ENCODE results near the gene SCARF2. TPM values are rescaled to one million over a fixed set of nuclear protein-coding genes. Genes with fewer than 3 reads are reported as not detected.
"Not testable (repeated sequence)": the region's sequence is repeated elsewhere in the genome, so short reads cannot be mapped to it uniquely, and the experiment has no call there.

The SCARF2 gene
- total and polyA plus RNA-seq, 5 donors from 2014 or later = 0.70 to 6.9 (median 1.5) TPM

DNA sequence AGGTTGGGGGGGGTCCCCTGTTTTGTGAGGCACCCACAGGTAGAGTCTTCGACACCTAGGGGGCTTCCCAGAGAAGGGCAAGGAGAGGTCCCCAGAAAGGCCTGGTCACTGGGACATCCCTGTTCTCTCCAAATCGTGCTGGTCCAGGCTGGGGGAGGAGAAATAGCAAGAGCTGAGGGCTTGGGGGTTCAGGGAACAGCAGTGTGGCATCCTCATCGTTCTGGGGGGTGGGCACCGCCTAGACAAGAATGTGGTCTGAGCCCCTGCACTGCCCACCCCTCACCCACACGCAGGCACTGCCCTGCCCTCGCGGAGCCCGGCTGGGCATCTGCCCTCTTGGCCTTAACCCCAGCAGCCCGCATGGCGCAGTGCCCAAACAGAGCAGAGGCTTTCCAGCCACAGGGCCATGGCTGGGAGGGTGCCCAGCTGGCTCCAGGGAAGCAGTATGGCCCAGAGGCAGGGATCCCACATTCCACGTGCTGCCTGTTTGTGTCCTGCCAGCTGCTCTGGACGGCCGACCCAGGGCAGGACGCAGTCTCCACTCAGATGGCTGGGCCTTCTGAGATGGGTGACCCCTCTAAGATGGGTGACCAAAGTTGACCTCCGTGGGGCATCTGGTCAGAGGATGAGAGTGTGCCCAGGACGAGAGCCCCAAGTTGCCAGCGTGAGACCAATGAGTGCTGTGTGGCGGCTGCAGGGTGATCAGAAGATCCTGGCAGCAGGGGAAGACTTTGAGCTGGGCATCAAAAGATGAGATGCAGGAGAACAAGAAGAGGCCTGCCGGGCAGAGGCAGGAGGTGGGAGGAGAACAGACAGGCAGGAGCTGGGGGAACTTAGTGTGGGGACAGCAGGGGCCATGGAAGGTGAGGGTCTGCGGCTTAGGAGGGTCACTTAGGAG lies 14.4 kb downstream of the SCARF2 start:
- H3K4me1 Mint-ChIP-seq = peaks cover 0 to 14% (median 8%) of the 10 kb centered on the region in 4 donors
- H3K4me3 ChIP-seq (ENCODE audit: low read depth, low read length) = no peak overlapping the region
- ATAC-seq (ENCODE audit: low read depth in 2 of 2) (no peak), DNase-seq (no peak)
- peaks cover 11% of the 10 kb centered on the region for H3K4me1 ChIP-seq (ENCODE audit: control insufficient read depth, insufficient read depth, low read length, poor library complexity, severe bottlenecking)
- H3K36me3 ChIP-seq (ENCODE audit: control insufficient read depth, insufficient read depth, low read length) = no peaks in the 10 kb centered on the region
- peaks cover 0 to 3% (median 0%) of the 10 kb centered on the region in 7 donors for H3K9me3 Mint-ChIP-seq
- peak overlapping the region in 3 of 4 donors; percentile 45 to 86 (median 51) for H3K4me3 Mint-ChIP-seq
- no peaks in the 10 kb centered on the region for H3K27me3 ChIP-seq (ENCODE audit: control insufficient read depth, insufficient read depth, low read length)
- no peak overlapping the region for H3K27ac ChIP-seq (ENCODE audit: insufficient read depth, low read length, poor library complexity, severe bottlenecking)
- H3K36me3 Mint-ChIP-seq = peaks cover 6% of the 10 kb centered on the region
- H3K27ac Mint-ChIP-seq = peak overlapping the region in 1 of 3 donors; percentile 45
- no peaks in the 10 kb centered on the region for H3K9me3 ChIP-seq (ENCODE audit: control insufficient read depth in 2 of 2, low read length in 2 of 2)
- peaks cover 23% of the 10 kb centered on the region for H3K27me3 Mint-ChIP-seq

DNA sequence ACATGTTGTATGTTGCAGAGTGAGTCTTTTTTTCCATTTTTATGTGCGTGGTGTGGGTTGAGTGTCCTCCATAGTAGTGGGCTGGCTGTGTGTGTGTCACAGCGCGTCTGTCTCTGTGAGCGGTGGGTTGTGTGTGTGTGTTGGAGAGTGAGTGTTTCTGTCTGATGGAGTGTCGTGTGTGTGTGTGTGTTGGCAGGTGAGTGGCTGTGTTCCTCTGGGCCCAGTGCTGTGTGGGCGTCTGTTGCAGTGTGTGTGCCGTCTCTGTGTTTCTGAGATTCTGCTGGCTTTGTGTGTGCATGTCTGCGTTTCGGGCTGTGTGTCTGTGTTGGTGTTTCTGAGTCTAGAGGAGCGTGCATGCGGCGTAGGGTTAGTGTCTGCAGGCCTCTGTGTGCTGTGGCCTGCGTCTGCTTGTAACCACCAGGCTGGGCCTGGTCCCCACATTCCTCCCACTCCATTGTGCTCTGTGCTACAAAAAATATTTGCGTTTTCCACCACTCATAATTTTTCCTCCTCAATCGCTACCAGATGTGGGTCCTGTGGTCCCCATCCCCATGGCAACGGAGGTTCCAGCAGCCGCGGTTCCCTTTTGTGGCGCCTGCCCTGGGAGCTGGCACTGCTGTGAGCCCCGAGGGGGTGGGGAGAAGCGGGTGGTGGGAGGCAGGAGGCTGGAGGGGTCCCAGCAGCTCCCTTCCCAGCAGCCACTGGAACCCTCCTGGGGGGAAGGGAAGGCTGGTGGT lies 15.2 kb downstream of the SCARF2 start:
- H3K4me1 ChIP-seq (ENCODE audit: control insufficient read depth, insufficient read depth, low read length, poor library complexity, severe bottlenecking) = peaks cover 15% of the 10 kb centered on the region
- H3K9me3 ChIP-seq (ENCODE audit: control insufficient read depth in 2 of 2, low read length in 2 of 2) = no peaks in the 10 kb centered on the region
- no peak overlapping the region for H3K27ac ChIP-seq (ENCODE audit: insufficient read depth, low read length, poor library complexity, severe bottlenecking)
- H3K4me3 ChIP-seq (ENCODE audit: low read depth, low read length) = no peak overlapping the region
- DNase-seq = no peak
- Mint-ChIP-seq H3K4me1 (peaks cover 0 to 15% (median 8%) of the 10 kb centered on the region in 4 donors), H3K9me3 (peaks cover 0 to 3% (median 0%) of the 10 kb centered on the region in 7 donors), H3K27ac (no peak overlapping the region), H3K4me3 (no peak overlapping the region), H3K27me3 (peaks cover 19% of the 10 kb centered on the region), H3K36me3 (peaks cover 6% of the 10 kb centered on the region)
- ATAC-seq (ENCODE audit: low read depth in 2 of 2) = no peak
- no peaks in the 10 kb centered on the region for H3K27me3 ChIP-seq (ENCODE audit: control insufficient read depth, insufficient read depth, low read length)
- no peaks in the 10 kb centered on the region for H3K36me3 ChIP-seq (ENCODE audit: control insufficient read depth, insufficient read depth, low read length)

DNA sequence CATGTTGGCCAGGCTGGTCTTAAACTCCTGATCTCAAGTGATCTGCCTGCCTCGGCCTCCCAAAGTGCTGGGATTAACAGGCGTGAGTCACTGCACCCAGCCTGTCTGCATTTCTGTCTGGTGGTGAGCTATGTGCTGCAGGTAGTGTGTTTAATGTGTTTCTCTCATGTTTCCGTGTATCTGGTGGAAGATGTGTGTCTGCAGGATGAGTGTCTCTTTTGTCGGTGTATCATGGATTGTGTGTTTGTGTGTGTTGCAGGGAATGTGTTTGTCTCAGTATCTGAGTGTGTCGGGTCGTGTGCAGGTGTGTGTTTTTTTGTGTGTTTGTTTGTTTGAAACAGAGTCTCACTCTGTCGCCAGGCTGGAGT lies 16.1 kb downstream of the SCARF2 start:
- H3K36me3 Mint-ChIP-seq = no peaks in the 10 kb centered on the region
- peaks cover 0 to 3% (median 0%) of the 10 kb centered on the region in 7 donors for H3K9me3 Mint-ChIP-seq
- peaks cover 0 to 11% (median 4%) of the 10 kb centered on the region in 4 donors for H3K4me1 Mint-ChIP-seq
- H3K27me3 ChIP-seq (ENCODE audit: control insufficient read depth, insufficient read depth, low read length) = no peaks in the 10 kb centered on the region
- H3K9me3 ChIP-seq (ENCODE audit: control insufficient read depth in 2 of 2, low read length in 2 of 2) = no peaks in the 10 kb centered on the region
- no peak for DNase-seq
- H3K4me3 Mint-ChIP-seq = no peak overlapping the region
- H3K27ac ChIP-seq (ENCODE audit: insufficient read depth, low read length, poor library complexity, severe bottlenecking) = no peak overlapping the region
- peaks cover 15% of the 10 kb centered on the region for H3K4me1 ChIP-seq (ENCODE audit: control insufficient read depth, insufficient read depth, low read length, poor library complexity, severe bottlenecking)
- peaks cover 11% of the 10 kb centered on the region for H3K27me3 Mint-ChIP-seq
- ATAC-seq (ENCODE audit: low read depth in 2 of 2) = no peak
- H3K36me3 ChIP-seq (ENCODE audit: control insufficient read depth, insufficient read depth, low read length) = no peaks in the 10 kb centered on the region
- H3K4me3 ChIP-seq (ENCODE audit: low read depth, low read length) = no peak overlapping the region
- no peak overlapping the region for H3K27ac Mint-ChIP-seq

DNA sequence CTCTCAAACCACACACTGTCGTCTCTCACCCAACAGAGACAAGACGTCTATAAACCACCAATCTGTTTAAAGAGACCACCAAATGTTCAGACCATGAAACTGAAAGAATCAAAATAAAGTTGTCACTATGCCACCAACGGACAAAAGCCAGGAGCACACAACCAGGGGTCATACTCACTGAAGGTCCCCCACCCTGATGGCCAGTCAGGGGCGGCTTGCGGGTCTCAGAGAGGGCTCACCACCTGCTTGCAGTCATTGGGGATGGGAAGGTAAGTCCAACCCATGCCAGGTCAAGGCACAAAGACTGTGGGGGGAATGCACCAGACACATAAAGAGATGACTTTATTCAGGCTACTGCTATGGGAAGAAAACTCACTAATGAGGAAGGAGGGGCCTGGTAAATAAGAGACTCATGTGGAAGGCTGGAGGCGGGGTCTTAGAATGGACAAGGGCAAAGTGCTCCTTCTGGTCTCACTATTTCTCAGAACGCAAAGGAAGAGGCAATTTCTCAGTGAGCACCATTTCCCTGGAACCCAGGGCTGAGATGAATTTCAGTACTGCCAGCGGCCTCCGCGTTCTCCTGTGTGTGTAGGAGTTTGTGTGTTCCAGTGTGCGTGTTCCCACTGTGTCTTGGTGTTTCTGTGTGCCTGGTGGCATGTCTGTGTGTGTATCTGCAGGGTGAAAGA lies 17.3 kb downstream of the SCARF2 start:
- Mint-ChIP-seq H3K36me3 (no peaks in the 10 kb centered on the region), H3K9me3 (peaks cover 0 to 3% (median 0%) of the 10 kb centered on the region in 7 donors), H3K4me3 (no peak overlapping the region), H3K27ac (no peak overlapping the region), H3K4me1 (peaks cover 0 to 11% (median 4%) of the 10 kb centered on the region in 4 donors), H3K27me3 (peaks cover 11% of the 10 kb centered on the region)
- Histone ChIP-seq H3K9me3 (ENCODE audit: control insufficient read depth in 2 of 2, low read length in 2 of 2) (no peaks in the 10 kb centered on the region), H3K27ac (ENCODE audit: insufficient read depth, low read length, poor library complexity, severe bottlenecking) (no peak overlapping the region), H3K4me1 (ENCODE audit: control insufficient read depth, insufficient read depth, low read length, poor library complexity, severe bottlenecking) (peaks cover 6% of the 10 kb centered on the region), H3K36me3 (ENCODE audit: control insufficient read depth, insufficient read depth, low read length) (no peaks in the 10 kb centered on the region), H3K4me3 (ENCODE audit: low read depth, low read length) (no peak overlapping the region), H3K27me3 (ENCODE audit: control insufficient read depth, insufficient read depth, low read length) (no peaks in the 10 kb centered on the region)
- no peak for ATAC-seq (ENCODE audit: low read depth in 2 of 2)
- DNase-seq = no peak

DNA sequence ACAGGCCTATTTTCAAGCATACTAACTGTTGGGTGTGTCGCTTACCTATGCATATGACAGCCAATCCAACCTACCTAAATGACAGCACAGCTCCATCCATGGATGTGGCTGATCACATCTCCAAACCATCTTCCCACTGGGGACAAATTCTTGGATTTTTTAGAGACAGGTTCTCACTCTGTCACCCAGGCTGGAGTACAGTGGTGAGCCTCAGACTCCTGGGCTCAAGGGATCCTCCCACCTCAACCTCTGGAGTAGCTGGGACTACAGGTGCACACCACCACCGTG lies 18.0 kb downstream of the SCARF2 start:
- no peak overlapping the region for H3K27ac Mint-ChIP-seq
- H3K4me3 ChIP-seq (ENCODE audit: low read depth, low read length) = no peak overlapping the region
- H3K9me3 ChIP-seq (ENCODE audit: control insufficient read depth in 2 of 2, low read length in 2 of 2) = no peaks in the 10 kb centered on the region
- no peak overlapping the region for H3K27ac ChIP-seq (ENCODE audit: insufficient read depth, low read length, poor library complexity, severe bottlenecking)
- H3K4me3 Mint-ChIP-seq = no peak overlapping the region
- H3K27me3 Mint-ChIP-seq = peaks cover 11% of the 10 kb centered on the region
- no peaks in the 10 kb centered on the region for H3K36me3 ChIP-seq (ENCODE audit: control insufficient read depth, insufficient read depth, low read length)
- no peaks in the 10 kb centered on the region for H3K36me3 Mint-ChIP-seq
- ATAC-seq (ENCODE audit: low read depth in 2 of 2) (no peak), DNase-seq (no peak)
- peaks cover 0 to 3% (median 0%) of the 10 kb centered on the region in 7 donors for H3K9me3 Mint-ChIP-seq
- peaks cover 0 to 9% (median 4%) of the 10 kb centered on the region in 4 donors for H3K4me1 Mint-ChIP-seq
- peaks cover 6% of the 10 kb centered on the region for H3K4me1 ChIP-seq (ENCODE audit: control insufficient read depth, insufficient read depth, low read length, poor library complexity, severe bottlenecking)
- H3K27me3 ChIP-seq (ENCODE audit: control insufficient read depth, insufficient read depth, low read length) = no peaks in the 10 kb centered on the region

DNA sequence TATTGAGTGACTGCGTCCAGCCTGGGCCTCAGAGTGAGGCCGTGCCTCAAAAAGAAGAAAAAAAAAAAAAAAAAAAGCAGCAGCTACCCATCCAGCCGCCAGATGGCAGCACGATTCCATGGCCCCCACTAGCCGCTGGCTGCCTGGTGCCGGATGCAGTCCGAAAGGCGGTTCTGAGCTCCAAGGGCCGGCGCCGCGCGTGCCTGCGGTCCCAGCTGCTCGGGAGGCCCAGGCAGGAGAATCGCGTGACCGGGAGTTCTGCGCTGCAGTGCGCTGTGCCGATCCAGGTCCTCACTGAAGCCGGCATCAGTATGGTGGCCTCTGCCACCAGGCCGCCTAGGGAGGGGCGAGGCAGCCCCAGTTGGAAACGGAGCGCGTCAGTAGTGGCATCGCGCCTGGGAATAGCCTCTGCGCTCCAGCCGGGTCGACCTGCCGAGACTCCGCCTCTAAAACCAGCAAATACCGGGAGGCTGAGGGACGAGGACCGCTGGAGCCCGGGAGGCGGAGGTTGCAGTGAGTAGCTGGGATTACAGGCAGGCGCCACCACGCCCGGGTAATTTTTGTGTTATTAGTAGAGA lies 19.3 kb downstream of the SCARF2 start:
- H3K9me3 Mint-ChIP-seq = no peaks in the 10 kb centered on the region
- H3K4me3 Mint-ChIP-seq = peak overlapping the region; percentile 19 to 66 (median 58)
- no peaks in the 10 kb centered on the region for H3K9me3 ChIP-seq (ENCODE audit: control insufficient read depth in 2 of 2, low read length in 2 of 2)
- H3K4me1 Mint-ChIP-seq = peaks cover 0 to 4% (median 1%) of the 10 kb centered on the region in 4 donors
- H3K4me1 ChIP-seq (ENCODE audit: control insufficient read depth, insufficient read depth, low read length, poor library complexity, severe bottlenecking) = peaks cover 6% of the 10 kb centered on the region
- no peak overlapping the region for H3K27ac ChIP-seq (ENCODE audit: insufficient read depth, low read length, poor library complexity, severe bottlenecking)
- peaks cover 6% of the 10 kb centered on the region for H3K27me3 Mint-ChIP-seq
- H3K4me3 ChIP-seq (ENCODE audit: low read depth, low read length) = no peak overlapping the region
- no peaks in the 10 kb centered on the region for H3K27me3 ChIP-seq (ENCODE audit: control insufficient read depth, insufficient read depth, low read length)
- peak; percentile 72 to 76 for ATAC-seq (ENCODE audit: low read depth in 2 of 2)
- no peak overlapping the region for H3K27ac Mint-ChIP-seq
- H3K36me3 ChIP-seq (ENCODE audit: control insufficient read depth, insufficient read depth, low read length) = no peaks in the 10 kb centered on the region
- H3K36me3 Mint-ChIP-seq = no peaks in the 10 kb centered on the region
- peak; percentile 70 to 75 (median 73) for DNase-seq

DNA sequence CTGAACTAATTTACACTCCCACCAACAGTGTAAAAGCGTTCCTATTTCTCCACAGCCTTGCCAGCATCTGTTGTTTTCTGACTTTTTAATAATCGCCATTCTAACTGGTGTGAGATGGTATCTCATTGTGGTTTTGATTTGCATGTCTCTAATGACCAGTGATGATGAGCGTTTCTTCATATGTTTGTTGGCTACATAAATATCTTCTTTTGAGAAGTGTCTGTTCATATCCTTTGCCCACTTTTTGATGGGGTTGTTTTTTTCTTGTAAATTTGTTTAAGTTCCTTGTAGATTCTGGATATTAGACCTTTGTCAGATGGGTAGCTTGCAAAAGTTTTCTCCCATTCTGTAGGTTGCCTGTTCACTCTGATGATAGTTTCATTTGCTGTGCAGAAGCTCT lies 21.9 kb downstream of the SCARF2 start:
- not testable (repeated sequence) for H3K27ac ChIP-seq (ENCODE audit: insufficient read depth, low read length, poor library complexity, severe bottlenecking); H3K4me1 ChIP-seq (ENCODE audit: control insufficient read depth, insufficient read depth, low read length, poor library complexity, severe bottlenecking); H3K4me3 Mint-ChIP-seq; H3K27me3 ChIP-seq (ENCODE audit: control insufficient read depth, insufficient read depth, low read length); H3K4me1 Mint-ChIP-seq; ATAC-seq (ENCODE audit: low read depth in 2 of 2); DNase-seq; H3K9me3 ChIP-seq (ENCODE audit: control insufficient read depth in 2 of 2, low read length in 2 of 2); H3K4me3 ChIP-seq (ENCODE audit: low read depth, low read length); H3K36me3 Mint-ChIP-seq; H3K27me3 Mint-ChIP-seq; H3K27ac Mint-ChIP-seq; H3K9me3 Mint-ChIP-seq; H3K36me3 ChIP-seq (ENCODE audit: control insufficient read depth, insufficient read depth, low read length)
